ENCODE measurements around the gene HOXA10. TPM values are rescaled to one million over a fixed set of nuclear protein-coding genes. Genes with fewer than 3 reads are reported as not detected.

Gene HOXA10
- total RNA-seq, 1 experiment from 2014 or later = 19.6 TPM

GRCh38 chr7:27152816-27153442 is 21.2 kb downstream of the HOXA10 start:
- BruUV-seq (replicated peaks) = no TSS peak
- ATAC-seq (no peak), DNase-seq (ENCODE audit: low read depth, low spot score) (no peak)
- Histone ChIP-seq H3K9me2 (ENCODE audit: insufficient read depth) (no peaks in the 10 kb centered on the region), H3K27me3 (ENCODE audit: insufficient read depth, low read length) (no peaks in the 10 kb centered on the region), H3K27ac (ENCODE audit: low read depth, low read length) (peak overlapping the region; percentile 82), H3K9ac (ENCODE audit: low read length) (peak overlapping the region; percentile 74), H3K4me3 (replicated peaks in 1 of 2; ENCODE audit: low read depth in 1 of 2, low read length in 2 of 2) (peak overlapping the region; percentile 60 to 71), H3K79me2 (ENCODE audit: insufficient read depth, low read length) (peaks cover 49% of the 10 kb centered on the region), H3K9me3 (ENCODE audit: control insufficient read depth in 1 of 2, insufficient read depth in 1 of 2, low read depth in 1 of 2, low read length in 2 of 2) (no peaks in the 10 kb centered on the region), H3K36me3 (ENCODE audit: control insufficient read depth in 1 of 2, insufficient read depth in 2 of 2, low read length in 2 of 2) (no peaks in the 10 kb centered on the region), H2AFZ (ENCODE audit: low read depth, low read length, poor library complexity, severe bottlenecking) (peak overlapping the region; percentile 76), H4K20me1 (ENCODE audit: insufficient read depth) (no peaks in the 10 kb centered on the region), H3K4me2 (ENCODE audit: low read length) (peak overlapping the region; percentile 95), H3K4me1 (ENCODE audit: control insufficient read depth in 1 of 2, insufficient read depth in 2 of 2, low read length in 2 of 2) (peaks cover 23 to 72% of the 10 kb centered on the region in 2 experiments)
- ChIA-PET CTCF (interaction anchor here (1.1 to 1.6 kb wide), 2 partner anchors 8 to 10 kb away, joined by 4 to 6 read pairs; no protein-coding TSS in a partner anchor), RAD21 (ENCODE audit: low non-redundant PET in 1 of 2, low total read pairs in 2 of 2, uncharacterized antibody in 2 of 2, unreplicated experiment in 2 of 2) (no interaction called here), POLR2A (interaction anchor here (1.5 kb wide), 1 partner anchor 9 kb away, joined by 4 read pairs; no protein-coding TSS in a partner anchor)
- no peak for TF ChIP-seq ELF1 (IDR thresholded peaks at IDR 0.05; ENCODE audit: borderline replicate concordance, low read depth)
- TF ChIP-seq SRF (IDR thresholded peaks at IDR 0.05; ENCODE audit: low read depth) = no peak
- TF ChIP-seq CTCF (IDR thresholded peaks at IDR 0.05 in 2 of 3, conservative IDR thresholded peaks at IDR 0.05 in 1 of 3; ENCODE audit: borderline replicate concordance in 1 of 3, insufficient read depth in 1 of 3, low read depth in 2 of 3, low read length in 2 of 3) = no peak
- no peak for TF ChIP-seq SIN3A (IDR thresholded peaks at IDR 0.05; ENCODE audit: low read depth)
- no peak for TF ChIP-seq POLR2AphosphoS5 (IDR thresholded peaks at IDR 0.05; ENCODE audit: low read depth, low read length)
- no peak for TF ChIP-seq JUND (IDR thresholded peaks at IDR 0.05)
- TF ChIP-seq SP1 (IDR thresholded peaks at IDR 0.05; ENCODE audit: low read depth) = no peak
- no peak for TF ChIP-seq EGR1 (IDR thresholded peaks at IDR 0.05; ENCODE audit: low read depth)
- no peak for TF ChIP-seq MAX (IDR thresholded peaks at IDR 0.05)
- TF ChIP-seq ZNF274 (IDR thresholded peaks at IDR 0.05; ENCODE audit: low read depth, low read length) = no peak
- no peak for TF ChIP-seq RAD21 (IDR thresholded peaks at IDR 0.05; ENCODE audit: low read depth)
- no peak for TF ChIP-seq ZFX (IDR thresholded peaks at IDR 0.05)
- no peak for TF ChIP-seq ZBTB33 (IDR thresholded peaks at IDR 0.05; ENCODE audit: extremely low read depth, insufficient replicate concordance, low read length)
- TF ChIP-seq TCF7L2 (IDR thresholded peaks at IDR 0.05; ENCODE audit: borderline replicate concordance, extremely low read depth, insufficient read depth, insufficient read length) = no peak
- TF ChIP-seq CBX3 (IDR thresholded peaks at IDR 0.05; ENCODE audit: low read depth) = no peak
- TF ChIP-seq REST (IDR thresholded peaks at IDR 0.05; ENCODE audit: low read depth) = no peak
- intact Hi-C loops (cut with micrococcal nuclease) = loop anchor here (5.0 kb wide), 1 partner anchor 301 kb away; no protein-coding TSS in a partner anchor
